ACC112 (cell line): ENCODE measurements around the gene IL10.

ENCODE experiments used
- H2AFZ ChIP-seq: fragments of 200-600 bp; sonication (generic); one replicate; pipeline ENCODE4 v1.6.0; 2017; ENCODE audit warnings: antibody characterized with exemption, low read length; ENCODE audit not compliant: unreplicated experiment
- H3K27ac ChIP-seq: fragments of 200-600 bp; sonication (generic); 2 replicates; pipeline ENCODE4 v1.5.1; 2014; ENCODE audit warnings: low read depth, mild to moderate bottlenecking, antibody characterized with exemption, low read length, moderate library complexity
- H3K27me3 ChIP-seq: fragments of 200-600 bp; sonication (generic); 2 replicates; pipeline ENCODE4 v1.6.1; 2014; ENCODE audit warnings: mild to moderate bottlenecking, antibody characterized with exemption, low read length, moderate library complexity, mixed read lengths; ENCODE audit not compliant: insufficient read depth
- H3K36me3 ChIP-seq: fragments of 200-600 bp; sonication (generic); 2 replicates; pipeline ENCODE4 v1.6.1; 2016; ENCODE audit warnings: mild to moderate bottlenecking, antibody characterized with exemption, low read length, moderate library complexity, mixed read lengths; ENCODE audit not compliant: insufficient read depth
- H3K4me1 ChIP-seq: fragments of 200-600 bp; sonication (generic); one replicate; pipeline ENCODE4 v1.6.1; 2016; ENCODE audit warnings: low read length, mixed read lengths; ENCODE audit not compliant: insufficient read depth, unreplicated experiment, control insufficient read depth
- H3K4me3 ChIP-seq: fragments of 200-600 bp; sonication (generic); 2 replicates; pipeline ENCODE4 v1.5.1; 2014; ENCODE audit warnings: mild to moderate bottlenecking, low read depth, low read length
- H3K79me2 ChIP-seq: fragments of 200-600 bp; sonication (generic); one replicate; pipeline ENCODE4 v1.6.0; 2016; ENCODE audit warnings: low read length; ENCODE audit not compliant: control insufficient read depth, unreplicated experiment, insufficient read depth

IL10 gene

GRCh38 chr1:206748348-206749030 is 23.8 kb downstream of the IL10 start:
- no peaks in the 10 kb centered on the region for H3K36me3 ChIP-seq
- no peak overlapping the region for H3K4me3 ChIP-seq
- peaks cover 8% of the 10 kb centered on the region; the same call in 1 of the 2 replicates for H3K27me3 ChIP-seq
- no peaks in the 10 kb centered on the region for H3K79me2 ChIP-seq
- no peak overlapping the region for H2AFZ ChIP-seq
- H3K4me1 ChIP-seq, result peaks cover 11% of the 10 kb centered on the region
- no peak overlapping the region for H3K27ac ChIP-seq

GRCh38 chr1:206745301-206745700 is 27.0 kb downstream of the IL10 start:
- H2AFZ ChIP-seq, result no peak overlapping the region
- no peak overlapping the region for H3K27ac ChIP-seq
- no peaks in the 10 kb centered on the region for H3K79me2 ChIP-seq
- peaks cover 11% of the 10 kb centered on the region for H3K4me1 ChIP-seq
- H3K4me3 ChIP-seq, result no peak overlapping the region
- no peaks in the 10 kb centered on the region for H3K27me3 ChIP-seq
- no peaks in the 10 kb centered on the region for H3K36me3 ChIP-seq

GRCh38 chr1:206744683-206745082 is 27.6 kb downstream of the IL10 start:
- H2AFZ ChIP-seq, result no peak overlapping the region
- H3K27me3 ChIP-seq, result no peaks in the 10 kb centered on the region
- H3K27ac ChIP-seq, result no peak overlapping the region
- no peaks in the 10 kb centered on the region for H3K36me3 ChIP-seq
- peaks cover 11% of the 10 kb centered on the region for H3K4me1 ChIP-seq
- no peak overlapping the region for H3K4me3 ChIP-seq
- no peaks in the 10 kb centered on the region for H3K79me2 ChIP-seq

GRCh38 chr1:206742719-206743383 is 29.4 kb downstream of the IL10 start:
- Histone ChIP-seq H2AFZ (no peak overlapping the region), H3K4me1 (peaks cover under 1% of the 10 kb centered on the region), H3K27me3 (no peaks in the 10 kb centered on the region), H3K36me3 (no peaks in the 10 kb centered on the region), H3K4me3 (no peak overlapping the region), H3K27ac (no peak overlapping the region), H3K79me2 (no peaks in the 10 kb centered on the region)

DNA sequence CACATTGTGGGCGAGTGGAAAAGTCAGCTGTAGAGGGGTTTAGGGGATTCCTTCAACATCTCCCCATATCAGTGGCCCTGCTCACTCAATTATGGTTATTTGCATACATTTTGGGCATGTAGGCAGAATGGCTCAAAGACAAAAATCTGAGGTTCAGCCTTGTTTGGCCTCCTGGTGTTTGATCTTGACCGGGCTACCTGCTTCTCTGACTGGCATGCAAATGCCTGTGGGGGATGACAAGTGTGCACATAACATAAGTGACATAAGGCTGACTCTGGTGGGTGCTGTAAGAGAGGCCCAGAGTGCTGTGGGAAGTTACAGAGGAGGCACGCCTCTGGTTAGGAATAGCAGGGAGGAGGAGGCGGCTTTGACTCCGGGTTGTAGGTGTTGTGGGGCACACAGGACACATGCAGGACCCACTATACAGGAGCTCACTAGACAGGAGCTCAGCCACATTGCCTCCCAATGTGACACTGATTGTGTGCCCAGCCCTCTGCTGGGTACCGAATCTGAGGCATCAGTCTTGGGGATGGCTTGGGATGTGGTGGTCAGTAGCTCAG is 31.1 kb downstream of the IL10 start:
- no peak overlapping the region for H3K4me3 ChIP-seq
- H3K27me3 ChIP-seq, result no peaks in the 10 kb centered on the region
- H3K27ac ChIP-seq, result no peak overlapping the region
- no peaks in the 10 kb centered on the region for H3K36me3 ChIP-seq
- no peaks in the 10 kb centered on the region for H3K4me1 ChIP-seq
- no peak overlapping the region for H2AFZ ChIP-seq
- no peaks in the 10 kb centered on the region for H3K79me2 ChIP-seq

DNA sequence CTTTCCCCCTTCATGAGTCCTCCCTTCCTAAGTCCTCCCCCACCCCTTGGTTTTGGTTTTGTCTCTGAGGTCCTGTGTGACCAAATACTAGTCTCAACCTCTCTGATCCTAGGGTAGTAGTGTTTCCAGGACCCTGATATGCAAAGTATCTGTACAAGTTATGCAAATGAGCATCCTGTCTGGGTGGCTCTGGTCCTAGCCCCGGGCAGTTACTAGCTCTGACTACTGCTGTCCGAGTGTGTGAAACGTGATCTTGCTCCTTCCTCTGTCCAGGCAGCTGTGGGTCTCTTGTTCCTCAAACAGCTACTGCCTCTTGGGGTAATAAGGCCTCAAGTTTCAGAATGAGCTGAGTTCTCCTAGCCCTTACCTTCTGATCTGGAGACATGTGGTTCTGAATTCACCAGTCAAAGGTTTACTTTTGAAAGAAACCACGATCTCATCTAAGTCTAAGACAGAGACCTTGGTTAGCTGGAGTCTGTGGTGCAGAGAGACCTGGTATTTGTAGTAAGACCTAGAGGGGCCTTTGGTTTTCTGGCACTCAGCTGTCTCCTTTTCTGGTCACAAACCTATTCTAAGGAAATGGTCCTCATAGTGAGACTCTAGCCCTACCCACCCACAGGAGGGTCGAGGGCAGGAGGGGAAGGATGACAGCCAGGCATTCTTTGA is 32.8 kb downstream of the IL10 start:
- H2AFZ ChIP-seq, result no peak overlapping the region
- H3K27me3 ChIP-seq, result no peaks in the 10 kb centered on the region
- H3K4me3 ChIP-seq, result no peak overlapping the region
- peaks cover 8% of the 10 kb centered on the region for H3K4me1 ChIP-seq
- H3K79me2 ChIP-seq, result no peaks in the 10 kb centered on the region
- no peaks in the 10 kb centered on the region for H3K36me3 ChIP-seq
- H3K27ac ChIP-seq, result no peak overlapping the region

DNA sequence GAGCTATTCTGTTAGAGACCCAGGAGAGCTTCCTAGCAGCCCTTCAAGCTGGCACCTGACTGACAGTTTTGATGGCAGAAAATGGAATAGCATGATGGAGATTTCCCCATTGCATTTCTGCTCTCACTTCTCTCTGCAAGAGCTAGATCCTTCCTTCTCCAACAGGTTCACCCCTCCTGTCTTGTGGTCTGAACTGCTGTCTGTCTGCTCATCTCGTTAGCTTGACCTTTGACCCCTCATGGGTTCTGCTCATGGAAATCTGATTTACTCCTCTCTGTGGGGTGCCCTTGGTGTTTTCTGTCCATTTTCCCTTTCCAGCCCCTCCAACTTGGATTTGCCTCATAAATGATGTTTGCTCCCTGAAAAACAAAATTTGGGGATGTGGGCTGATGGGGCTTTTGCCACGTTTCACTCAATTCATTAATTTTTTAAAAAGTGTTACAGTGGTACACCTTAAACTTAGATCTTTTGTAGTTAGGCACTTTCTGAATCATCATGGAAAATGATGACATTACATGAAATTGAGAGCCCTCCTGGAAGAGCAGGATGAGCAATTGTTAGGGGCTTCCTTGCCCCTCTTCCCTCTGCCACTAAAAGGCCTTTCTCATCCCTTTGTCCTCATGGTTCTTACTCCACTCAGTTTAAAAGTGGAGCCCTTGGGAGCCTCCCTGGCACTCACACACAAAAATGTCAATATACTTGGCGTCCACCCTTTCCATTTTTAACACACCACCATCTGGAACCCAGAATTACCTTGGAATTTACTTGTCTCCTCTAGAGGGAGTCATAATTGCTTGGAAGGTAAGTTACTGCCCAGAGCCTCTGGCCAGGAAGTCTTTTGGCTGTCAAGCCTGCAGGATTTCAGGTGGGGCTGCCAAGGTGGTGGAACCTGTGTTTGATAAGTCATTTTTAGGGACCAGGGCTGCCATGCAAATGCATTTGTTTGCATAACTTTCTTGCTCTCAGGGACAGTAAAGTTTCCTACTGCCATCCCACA is 33.6 kb downstream of the IL10 start:
- H2AFZ ChIP-seq, result no peak overlapping the region
- no peaks in the 10 kb centered on the region for H3K27me3 ChIP-seq
- H3K4me1 ChIP-seq, result peaks cover 8% of the 10 kb centered on the region
- no peak overlapping the region for H3K27ac ChIP-seq
- no peaks in the 10 kb centered on the region for H3K36me3 ChIP-seq
- no peaks in the 10 kb centered on the region for H3K79me2 ChIP-seq
- no peak overlapping the region for H3K4me3 ChIP-seq

- H3K27ac ChIP-seq, result no peak overlapping the region
- H3K27me3 ChIP-seq, result no peaks in the 10 kb centered on the region
- H3K36me3 ChIP-seq, result peaks cover 2% of the 10 kb centered on the region; the same call in 1 of the 2 replicates
- H3K4me3 ChIP-seq, result no peak overlapping the region
- no peaks in the 10 kb centered on the region for H3K79me2 ChIP-seq
- H2AFZ ChIP-seq, result no peak overlapping the region
- peaks cover 8% of the 10 kb centered on the region for H3K4me1 ChIP-seq
These were observed 34.5 kb downstream of the IL10 start for GRCh38 chr1:206737729-206738201.

DNA sequence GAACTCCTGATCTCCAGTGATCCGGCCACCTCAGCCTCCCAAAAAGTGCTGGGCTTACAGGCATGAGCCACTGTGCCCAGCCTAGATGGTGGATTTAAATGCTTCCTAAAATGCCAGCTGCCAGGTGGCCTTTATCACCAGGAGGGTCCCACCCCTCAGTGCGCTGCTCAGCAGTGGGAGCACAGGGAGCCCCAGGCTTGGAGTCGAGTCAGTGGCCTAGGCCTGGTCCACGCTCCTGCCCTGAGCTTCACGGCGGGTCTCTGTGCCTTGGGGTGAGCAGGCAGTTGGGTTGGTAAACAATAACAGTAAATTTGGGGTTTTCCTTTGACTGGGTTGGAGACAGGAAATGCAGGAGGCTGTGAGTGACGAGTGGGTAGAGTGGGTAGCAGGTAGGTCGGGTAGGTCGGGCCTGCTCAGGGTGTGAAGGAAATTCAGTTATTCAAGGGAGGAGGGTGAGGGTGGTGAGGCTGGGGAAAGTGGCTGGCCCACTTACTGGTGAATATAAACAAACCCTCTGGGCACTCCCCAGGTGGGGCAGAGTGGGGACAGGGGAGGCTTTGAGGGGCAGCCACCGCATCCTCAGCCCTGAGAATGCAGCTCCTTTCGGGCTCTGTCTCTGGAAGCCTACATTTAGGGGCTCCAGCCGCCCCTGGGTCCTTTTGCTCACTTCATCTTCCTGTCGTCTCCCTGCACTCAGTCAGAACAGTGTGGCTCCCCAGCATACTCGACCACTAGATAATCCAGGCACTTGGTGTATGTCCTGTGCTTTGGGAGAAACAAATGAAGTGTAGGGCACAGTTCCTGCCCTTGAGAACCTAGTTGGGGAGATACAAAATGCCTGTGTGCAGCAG is 35.2 kb downstream of the IL10 start:
- no peak overlapping the region for H3K27ac ChIP-seq
- H3K79me2 ChIP-seq, result no peaks in the 10 kb centered on the region
- peaks cover 8% of the 10 kb centered on the region for H3K4me1 ChIP-seq
- H3K27me3 ChIP-seq, result no peaks in the 10 kb centered on the region
- H3K36me3 ChIP-seq, result peaks cover 5% of the 10 kb centered on the region; the same call in 1 of the 2 replicates
- no peak overlapping the region for H2AFZ ChIP-seq
- no peak overlapping the region for H3K4me3 ChIP-seq
